DMS79 (cell line): Measurements from ENCODE around the gene NT5C.

ENCODE experiments used
- DNase-seq: peaks from one replicate; lab custom pipeline; 2025; lab: John Stamatoyannopoulos, UW

NT5C gene

DNA sequence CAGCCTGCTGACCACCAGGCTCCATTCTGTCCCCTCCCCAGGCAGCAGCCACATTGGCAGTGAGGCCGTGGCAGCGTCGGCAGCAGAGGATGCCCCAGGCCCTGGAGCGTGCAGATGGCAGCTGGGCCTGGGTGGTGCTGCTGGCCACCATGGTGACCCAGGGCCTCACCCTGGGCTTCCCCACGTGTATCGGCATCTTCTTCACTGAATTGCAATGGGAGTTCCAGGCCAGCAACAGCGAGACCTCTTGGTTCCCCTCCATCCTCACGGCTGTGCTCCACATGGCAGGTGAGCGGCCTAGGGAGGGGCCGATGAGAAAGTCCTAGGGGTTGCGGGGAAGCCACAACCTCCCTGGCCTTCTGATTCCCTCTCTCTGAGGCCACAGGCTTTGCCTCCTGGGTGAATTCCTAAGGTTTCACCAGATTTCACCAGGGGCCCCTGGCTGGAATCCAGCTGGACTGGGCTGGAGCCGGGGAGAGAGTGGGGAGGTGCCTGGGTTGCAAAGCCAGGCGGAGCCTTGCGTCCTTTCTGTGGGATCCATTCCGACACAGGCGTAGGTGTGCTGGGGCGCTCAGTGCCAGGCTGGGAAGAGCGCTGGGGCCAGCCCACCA is 37.9 kb downstream of the NT5C start:
- DNase-seq, result no peak

DNA sequence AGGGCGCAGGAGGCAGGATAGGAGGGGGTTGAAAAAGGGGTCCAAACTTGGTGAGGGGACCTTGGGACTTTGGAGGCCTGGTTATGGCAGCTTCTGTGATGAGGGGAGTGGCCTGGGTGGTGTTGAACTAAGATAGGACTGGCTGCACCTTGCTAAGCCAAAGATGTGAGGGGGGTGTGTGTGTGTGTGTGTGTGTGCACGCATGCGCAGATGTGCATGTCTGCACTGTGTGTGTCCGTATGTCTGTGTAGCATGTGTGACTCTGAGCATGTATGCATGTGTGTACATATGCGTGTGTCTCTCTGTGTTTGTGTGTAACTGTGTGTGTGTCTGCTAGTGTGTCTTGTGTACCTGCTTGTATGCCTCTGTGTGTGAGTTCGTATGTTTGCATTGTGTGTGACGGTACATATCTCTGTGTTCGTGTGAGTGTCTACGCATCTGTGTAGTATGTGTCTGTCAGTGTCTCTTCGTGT is 39.7 kb downstream of the NT5C start:
- no peak for DNase-seq

DNA sequence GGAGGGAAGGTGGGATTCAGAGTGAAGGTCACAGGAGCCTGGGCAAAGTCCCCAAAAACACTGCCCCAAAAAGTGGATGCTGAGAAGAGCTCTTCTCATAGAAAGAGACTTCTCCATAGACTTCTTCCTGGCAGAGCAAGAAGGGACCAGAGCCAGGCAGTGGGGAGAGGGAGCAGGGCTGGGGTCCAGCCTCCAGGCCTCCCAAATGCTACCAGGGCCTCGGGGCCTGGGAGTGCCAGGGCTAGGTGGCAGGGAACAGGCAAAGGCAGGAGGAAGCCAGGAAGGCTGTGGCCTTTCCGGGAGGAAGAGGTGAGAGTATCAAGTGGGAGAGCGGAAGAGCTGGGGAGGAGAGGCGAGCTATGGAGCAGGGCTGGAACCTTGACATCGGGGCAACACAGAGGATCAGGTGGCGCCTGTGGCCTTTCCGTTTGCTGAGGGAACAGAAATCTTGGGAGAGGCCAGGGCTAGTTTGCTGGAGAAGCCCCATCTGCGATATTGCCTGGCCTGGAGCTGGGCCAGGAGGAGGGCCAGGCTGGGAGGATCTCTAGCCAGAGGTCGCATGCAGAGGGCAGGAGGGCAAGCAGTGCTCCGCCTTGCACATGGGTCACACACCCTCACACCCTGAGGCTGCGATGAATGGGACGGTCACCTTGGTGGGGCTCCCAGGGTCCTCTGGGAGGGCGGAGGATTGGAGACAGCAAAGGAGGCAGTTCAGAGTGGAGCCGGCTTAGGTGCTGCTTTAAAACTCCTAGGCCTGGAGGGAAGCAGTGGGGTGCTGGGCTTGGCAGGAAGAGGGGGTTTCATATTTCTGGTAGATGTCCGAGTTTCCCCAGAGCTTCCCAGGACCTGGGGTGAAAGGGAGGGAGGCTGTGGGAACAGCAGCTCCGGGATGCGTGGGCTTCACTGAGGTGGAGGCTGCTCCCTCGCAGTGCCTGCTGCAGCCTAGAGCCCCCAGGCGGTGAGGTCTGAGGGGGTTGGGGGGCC is 40.4 kb downstream of the NT5C start:
- DNase-seq, result no peak

DNA sequence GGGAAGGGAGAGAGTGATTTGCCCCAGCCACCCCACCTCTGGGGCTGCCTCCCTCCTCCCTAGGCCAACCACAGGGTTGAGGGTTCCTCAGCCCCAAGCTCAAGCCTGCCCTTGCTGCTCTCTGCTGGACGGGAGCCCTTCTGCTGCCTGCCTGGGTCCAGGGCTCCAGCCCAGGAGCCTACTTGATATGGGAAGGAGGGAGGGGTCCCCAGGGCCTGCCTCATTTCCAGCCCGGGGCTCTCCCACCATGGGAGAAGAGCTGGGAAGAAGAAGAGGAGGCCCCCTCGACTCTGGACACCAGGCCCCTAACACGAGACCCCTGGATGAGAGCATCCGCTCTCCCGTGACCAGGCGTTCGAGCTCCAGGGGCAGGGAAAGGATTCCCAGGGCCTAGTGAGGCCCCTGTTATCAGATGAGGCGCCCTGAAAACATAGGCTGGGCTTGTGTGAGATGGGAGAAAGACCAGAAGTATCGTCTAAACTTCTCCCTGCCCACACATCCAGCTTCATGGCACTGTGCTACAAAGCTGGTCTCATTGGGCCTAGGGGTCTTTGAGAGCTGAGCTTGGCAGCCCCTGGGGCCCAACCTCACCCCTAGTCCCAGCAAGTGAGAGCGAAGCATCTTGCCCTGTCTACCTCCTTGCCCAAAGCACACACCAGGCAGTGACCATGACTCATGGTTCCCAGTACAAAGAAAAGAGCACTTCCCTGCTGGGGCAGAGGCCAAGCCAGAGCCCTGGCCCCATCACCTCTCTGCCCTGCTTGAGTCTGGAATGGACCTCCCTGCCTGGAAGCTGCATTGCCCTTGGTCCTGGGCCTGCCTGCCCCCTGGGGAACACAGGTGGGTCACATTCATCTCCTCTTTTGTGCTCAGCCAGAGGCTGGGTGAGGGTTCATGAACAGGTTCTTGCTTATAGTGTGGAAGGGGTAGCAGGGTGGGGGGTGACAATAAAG is 42.8 kb downstream of the NT5C start:
- no peak for DNase-seq

DNA sequence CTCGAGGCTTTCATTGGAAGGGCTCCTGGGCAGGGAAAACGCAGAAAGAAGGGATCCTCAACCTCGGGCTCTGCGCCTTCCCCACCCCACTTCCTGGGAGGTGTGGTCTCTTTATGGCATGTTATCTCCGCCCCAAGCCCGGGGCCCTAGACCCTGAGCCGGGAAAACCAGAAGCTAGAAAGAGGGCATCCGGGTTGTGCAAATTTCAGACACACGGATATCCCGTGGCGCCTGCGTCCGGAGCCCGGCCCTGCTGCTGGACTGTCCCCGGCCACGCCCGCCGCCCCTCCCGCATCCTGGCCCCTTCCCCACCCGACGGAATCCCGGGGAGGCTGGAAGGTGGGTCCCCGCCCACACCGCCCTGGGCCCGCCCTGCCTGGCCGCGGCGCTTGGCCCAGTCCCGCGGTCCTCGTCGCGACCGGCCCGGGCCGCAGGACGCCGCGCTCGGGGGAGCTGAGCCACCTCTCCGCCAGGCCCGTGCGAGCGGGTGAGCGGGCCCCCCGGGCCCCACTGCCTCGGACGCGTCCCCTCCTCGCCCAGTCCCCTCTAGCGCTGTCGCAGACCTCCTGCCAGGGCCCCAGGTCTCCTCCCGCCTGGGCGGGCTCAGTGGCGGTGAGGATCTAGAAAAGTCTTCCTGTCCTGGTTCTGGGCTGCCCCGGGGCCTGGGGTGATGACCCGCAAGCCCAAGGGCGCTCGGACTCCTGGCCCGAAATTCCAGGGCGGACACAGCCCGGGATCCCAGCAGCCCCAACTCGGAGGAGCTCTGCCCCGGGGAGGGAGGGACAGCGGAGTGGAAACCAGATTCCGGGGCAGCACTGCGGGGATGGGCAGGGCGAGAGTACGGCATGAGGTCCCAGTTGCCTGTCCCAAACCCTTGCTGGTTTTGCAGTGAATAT is 43.7 kb downstream of the NT5C start, which contains the start of gene SLC16A5:
Gene SLC16A5, plus strand, starts transcription at position 397 of the 896 bp plus-strand sequence. CDS start 5,683 bp downstream, outside the sequence.
- DNase-seq, result no peak

DNA sequence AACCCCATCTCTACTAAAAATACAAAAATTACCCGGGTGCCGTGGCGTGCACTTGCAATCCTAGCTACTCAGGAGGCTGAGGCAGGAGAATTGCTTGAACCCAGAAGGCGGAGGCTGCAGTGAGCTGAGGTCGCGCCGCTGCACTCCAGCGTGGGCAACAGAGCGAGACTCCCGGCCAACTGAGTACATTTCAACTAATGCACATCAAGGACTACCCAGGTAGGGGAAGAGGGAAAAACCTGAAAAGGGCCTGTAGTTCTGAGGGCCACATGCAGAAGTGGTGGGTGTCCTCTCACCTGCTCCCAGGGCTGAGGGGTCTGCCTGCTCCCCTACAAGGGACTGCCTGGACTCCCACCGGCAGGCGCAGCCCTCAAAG is 44.4 kb downstream of the NT5C start:
- no peak for DNase-seq

DNA sequence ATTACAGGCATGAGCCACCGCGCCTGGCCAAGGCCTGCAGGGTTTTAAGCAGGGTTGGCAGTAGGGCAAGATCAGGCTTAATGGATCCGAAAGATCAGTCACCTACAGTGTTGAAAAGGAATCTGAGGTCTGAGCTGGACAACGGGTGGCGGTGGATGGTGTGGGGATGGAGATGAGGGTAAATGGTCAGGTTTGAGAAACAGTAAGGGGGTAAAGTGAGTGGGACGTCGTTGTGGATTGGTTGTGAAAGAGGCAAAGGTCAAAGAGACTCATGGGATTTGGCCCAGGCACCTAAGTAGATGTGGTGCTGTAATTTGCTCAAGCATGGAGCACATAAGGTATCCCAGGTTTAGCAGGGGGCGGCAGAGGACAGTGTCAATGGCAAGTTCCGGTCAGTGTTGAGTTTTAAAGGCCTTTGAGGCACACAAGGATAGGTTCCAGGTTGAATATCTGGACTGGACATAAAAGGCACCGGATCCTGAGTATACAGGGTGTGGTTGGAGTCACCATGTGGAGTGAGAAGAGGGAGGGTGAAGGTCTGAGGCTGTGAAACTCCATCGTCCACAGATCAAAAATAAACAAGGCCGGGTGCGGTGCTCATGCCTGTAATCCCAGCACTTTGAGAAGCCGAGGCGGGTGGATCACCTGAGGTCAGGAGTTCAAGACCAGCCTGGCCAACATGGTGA is 44.9 kb downstream of the NT5C start:
- DNase-seq, result no peak

DNA sequence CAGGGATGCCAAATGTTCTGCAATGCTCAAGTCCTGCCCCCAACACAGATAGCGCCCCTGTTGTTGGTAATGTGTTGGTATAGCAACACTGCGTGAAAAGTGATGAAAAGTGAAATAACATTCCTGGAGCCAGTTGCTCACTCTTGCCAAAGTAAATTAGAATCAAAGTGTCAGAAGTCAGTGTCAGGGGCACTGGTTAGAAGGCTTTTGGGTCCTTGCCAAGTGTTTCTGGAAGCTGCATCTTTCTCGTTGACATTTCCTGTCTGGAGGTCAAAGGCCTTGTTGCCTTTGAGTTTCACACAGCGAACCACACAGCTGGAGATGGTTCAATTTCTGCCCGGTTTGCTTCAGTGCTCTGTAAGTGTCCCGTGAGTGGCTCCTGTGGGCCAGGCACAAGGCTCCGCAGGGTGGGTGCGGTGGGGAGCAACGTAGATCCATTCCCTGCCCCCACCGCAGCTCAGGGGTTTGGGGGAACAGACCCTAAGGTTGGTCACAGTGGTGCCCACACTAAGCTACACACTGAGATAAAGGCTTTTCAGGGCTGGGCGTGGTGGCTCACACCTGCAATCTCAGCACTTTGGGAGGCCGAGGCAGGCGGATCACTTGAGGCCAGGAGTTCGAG is 47.4 kb downstream of the NT5C start:
- DNase-seq, result no peak

DNA sequence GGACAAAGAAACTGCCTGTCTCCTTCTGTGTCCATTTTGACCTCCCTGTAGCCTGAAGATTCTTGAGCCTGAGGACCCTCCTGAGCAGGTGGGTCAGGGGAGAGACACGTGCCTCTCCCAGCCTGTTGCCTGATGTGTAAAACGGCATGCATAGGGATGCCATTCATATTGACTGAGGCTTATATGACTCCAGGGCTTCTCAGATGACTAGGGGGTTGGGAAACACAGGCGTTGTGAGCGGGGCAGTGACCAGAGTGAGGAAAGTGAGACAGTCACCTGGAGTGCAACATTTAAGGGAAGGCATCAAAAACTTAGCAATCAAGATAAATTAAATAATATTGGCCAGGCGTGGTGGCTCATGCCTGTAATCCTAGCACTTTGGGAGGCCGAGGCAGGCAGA is 48.9 kb downstream of the NT5C start:
- no peak for DNase-seq

DNA sequence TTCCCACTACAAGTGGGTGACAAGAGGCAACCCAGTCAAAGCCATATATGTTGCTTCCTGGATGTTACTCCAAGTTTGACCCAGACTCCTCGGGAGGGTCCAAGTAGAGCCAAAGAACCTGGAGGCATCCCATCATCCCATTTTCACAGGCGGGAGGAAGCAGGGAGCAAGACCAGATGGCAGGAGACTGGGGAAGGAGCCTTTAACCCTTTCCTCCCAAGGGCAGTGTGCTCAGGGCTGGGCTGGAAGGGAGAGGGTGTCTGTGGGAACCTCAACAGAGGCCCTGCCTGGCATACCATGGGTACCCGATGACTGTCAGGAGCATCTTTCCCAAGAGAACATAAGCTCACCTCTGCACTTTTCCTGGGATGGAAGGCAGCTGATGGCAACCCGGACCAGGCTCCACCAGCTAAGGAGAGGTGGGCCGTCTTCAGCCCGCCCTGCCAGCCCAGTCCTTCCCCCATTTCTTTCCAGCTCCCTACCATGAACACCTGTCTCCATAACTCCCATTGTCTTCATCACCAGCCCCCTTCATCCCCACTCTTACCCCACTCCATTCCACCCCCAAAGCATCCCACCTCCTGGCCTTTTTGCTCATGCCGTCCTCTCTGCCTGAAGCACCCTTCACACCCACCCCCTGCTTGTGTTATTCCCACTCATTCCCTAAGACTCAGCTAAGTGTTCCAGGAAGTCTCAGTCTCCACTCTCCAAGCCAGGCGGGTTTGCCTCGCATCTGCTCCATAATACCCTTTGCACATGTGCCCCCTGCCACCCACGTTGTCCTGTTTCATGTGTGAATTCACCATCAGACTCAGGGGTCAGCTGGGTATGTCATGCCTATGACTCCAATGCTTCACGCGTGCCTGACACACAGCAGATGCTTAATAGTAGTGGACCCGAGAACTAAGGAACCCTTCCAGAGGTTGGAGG is 49.7 kb downstream of the NT5C start:
- DNase-seq, result no peak
